Measurements from ENCODE around the gene CRADD.
"Not testable (repeated sequence)": the region's sequence is repeated elsewhere in the genome, so short reads cannot be mapped to it uniquely, and the experiment has no call there.

Gene CRADD

DNA sequence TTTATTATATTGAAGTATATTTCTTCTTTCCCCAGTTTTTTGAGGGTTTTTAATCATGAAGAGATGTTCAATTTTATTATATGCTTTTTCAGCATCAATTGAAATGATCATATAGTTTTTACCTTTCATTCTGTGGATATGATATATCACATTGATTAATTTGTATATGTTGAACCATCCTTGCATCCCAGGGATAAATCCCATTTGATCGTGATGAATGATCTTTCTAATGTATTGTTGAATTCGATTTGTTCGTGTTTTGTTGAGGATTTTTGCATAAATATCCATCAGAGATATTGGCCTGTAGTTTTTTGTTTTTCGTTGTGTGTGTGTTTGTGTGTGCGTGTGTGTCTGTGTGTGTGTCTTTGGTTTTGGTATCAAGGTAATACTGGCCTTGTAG lies 196.4 kb downstream of the CRADD start:
- no peak for DNase-seq (ENCODE audit: low read depth)

DNA sequence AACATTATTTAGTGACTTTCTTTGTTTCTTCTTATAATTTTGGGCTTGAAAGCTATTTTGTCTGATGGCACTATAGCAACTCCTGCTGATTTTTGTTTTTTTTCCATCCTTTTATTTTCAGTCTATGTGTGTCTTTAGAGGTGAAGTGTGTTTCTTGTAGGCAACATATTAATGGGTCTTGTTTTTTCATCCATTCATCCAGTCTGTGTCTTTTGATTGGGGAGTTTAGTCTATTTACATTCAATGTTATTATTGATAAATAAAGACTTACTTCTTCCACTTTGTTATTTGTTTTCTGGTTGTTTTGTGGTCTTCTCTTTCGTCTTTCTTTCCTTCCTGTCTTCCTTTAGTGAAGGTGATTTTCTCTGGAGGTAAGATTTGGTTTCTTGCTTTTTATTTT lies 198.0 kb downstream of the CRADD start:
- no peak for DNase-seq (ENCODE audit: low read depth)

DNA sequence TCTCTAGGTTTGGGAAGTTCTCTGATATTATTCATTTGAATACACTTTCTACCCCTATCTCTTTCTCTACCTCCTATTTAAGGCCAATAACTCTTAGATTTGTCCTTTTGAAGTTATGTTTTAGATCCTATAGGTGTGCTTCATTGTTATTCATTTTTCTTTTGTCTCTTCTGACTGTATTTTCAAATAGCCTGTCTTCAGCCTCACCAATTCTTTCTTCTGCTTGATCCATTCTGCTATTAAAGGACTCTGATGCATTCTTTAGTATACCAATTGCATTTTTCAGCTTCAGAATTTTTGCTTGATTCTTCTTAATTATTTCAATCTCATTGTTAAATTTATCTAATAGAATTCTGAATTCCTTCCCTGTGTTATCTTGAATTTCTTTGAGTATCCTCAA lies 199.2 kb downstream of the CRADD start:
- DNase-seq (ENCODE audit: low read depth), result no peak

DNA sequence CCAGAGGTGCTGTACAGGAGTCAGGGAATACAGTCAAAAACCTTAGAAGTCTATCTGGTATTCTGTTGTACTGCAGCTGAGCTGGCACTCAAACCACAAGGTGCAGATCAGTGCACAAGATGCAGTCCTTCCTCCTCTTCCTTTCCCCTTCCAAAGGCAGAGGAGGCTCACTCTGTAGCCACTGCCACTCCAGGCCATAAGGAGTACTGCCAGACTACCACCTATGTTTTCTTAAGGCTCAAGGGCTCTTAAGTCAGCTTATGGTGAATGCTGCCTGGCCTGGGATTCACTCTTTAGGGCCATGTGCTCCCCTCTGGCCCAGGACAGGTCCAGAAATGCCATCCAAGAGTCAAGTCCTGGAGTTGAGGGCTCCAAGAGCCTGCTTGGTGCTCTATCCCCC lies 200.3 kb downstream of the CRADD start:
- no peak for DNase-seq (ENCODE audit: low read depth)

DNA sequence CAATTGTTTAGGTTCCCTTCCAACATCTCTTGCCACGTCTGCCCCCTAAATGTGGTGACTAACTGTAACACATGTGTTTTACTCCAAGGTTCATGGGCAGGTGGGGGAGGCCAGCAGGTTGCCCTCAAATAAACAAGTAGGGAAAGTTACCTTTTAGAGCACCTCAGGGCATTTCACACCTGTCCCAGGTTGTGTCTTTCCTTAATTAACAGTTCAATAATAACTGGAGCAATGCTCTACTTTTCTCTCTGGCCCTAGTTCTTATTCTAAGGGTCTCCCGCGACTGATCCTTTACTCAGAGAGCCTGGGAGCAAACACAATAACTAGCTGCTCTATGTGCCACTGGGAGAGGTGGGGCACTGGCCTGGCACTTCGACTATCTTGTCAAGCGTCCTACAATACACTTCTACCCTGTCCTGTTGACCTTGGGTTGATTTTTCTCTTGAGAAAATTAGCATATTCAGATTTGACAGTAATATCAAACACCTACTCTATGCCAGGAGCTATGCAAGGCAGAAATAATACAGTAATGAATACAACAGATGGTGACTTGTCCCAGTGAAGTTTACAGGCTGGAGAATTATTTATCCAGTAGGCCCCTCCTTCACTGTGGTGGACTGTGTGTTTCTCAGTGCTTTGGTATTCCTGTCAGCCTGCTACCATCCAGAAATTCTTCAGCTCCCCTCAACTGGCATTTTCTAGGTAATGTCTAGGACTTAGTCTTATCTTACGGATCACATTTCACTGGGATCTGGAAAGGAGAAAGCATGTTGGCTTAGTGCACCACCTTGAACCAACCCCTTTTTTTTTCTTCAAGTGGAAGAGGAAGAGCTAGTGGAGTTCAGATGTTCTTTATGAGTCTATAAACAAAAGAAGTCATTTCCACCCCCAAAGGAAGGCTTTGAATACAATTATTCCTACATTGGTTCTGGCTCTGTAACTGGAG lies 202.6 kb downstream of the CRADD start:
- no peak for DNase-seq (ENCODE audit: low read depth)

DNA sequence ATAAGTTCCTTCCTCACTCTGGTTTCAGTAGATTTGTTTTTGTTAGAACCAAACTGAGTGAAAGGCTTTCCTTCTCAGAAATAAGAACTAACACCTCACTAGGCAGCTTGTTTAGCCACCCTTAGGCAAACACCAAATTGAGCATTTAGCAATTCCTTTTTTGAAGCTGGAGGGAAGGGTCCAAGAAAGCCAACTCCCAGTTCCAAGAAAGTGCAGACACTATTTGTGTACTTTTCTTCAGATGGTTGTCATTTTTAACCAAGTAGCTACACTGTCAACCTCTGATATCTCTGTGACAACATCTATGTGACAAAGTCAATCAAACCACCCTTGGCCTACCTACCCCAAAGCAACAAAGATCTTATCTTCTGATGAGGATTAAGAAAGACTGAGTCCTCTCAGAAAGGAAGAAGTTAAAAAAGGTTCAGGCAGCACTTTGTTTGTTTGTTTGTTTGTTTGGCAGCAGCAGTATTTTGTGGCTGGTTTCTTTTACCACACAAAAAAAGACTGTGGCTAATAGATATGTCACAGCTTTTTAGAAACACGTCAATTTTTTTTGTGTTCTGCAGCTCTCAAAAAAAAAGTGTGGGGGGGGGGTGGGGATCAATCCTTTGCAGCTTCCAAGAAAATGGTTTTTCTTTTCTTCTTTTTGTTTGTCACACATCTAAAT lies 203.8 kb downstream of the CRADD start:
- no peak for DNase-seq (ENCODE audit: low read depth)

DNA sequence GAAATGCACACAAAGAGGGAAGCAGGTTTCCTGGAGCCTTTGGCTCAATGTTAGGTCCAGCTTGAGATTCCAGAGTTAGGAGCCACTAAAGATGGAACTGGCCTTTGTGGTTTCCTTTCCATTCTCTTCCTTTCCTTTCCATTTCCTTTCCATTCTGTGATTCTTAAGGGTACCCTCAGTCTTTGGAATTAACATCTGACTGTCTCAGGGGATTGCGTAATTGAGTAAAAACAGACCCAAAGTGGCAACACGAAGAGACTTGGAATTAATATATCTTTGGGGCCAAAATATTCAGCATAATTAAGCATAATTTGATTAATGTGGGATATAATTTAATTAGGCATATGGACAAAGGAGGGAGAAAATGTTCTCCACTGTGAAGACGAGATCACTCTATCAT lies 205.6 kb downstream of the CRADD start:
- no peak for DNase-seq (ENCODE audit: low read depth)

DNA sequence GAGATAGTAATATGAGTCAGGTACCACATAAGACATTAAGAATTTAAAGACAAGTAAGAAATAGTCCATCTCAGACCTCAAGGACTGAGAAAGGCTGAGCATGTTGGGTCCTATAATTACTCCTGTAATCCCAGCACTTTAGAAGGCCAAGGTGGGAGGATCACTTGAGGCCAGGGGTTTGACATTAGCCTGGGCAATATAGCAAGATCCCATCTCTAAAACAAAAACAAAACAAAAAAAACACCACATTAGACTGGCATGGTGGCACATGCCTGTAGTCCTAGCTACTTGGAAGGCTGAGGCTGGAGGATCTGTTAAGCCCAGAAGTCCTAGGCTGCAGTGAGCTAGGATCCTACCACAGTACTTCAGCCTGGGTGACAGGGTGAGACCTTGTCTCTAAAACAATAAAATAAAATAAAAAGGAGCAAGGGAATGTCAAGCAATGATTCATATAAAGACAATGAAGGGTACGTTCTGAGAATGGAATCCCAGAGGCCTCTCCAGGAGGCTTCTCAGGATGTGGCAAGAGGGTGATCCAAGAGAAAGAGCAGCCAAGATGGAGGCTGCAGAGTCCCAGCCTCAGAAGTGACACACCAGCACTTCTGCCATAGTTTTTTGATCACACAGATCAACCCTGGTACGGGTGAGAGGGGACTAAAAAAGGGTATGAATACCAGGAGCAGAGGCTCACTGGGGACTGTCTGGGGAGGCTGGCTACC lies 206.4 kb downstream of the CRADD start:
- DNase-seq (ENCODE audit: low read depth), result peak; percentile 43

DNA sequence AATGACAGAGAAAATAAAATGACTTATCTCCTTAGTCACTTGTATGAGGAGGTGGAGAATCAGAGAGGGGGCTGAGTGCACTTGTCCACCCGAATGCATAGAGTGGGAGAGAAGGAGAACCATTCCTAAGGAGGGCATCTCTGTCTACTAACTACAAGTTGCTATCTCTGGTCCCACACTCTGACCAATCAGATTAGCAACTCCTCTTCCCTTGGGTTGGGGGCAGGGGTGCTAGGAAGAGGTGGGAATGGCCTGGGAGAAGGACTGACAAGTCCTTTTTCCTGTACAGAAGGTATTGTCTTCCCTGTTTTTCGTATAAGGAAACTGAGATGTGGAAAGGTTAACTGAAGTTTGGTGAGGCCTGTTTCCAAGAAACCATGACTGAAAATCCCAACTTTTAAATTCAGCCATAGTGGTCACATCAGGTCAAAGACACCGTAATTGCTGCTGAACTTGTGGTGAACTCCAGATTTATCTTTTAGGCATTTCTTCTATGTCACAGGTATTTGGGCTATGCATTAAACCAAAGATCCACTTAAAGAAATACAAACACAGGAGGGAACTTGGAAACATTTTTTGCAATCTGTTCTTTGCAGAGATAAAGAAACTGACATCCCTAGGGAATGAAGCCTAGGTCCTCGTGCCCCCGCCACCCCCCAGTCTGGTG lies 207.8 kb downstream of the CRADD start:
- no peak for DNase-seq (ENCODE audit: low read depth)

DNA sequence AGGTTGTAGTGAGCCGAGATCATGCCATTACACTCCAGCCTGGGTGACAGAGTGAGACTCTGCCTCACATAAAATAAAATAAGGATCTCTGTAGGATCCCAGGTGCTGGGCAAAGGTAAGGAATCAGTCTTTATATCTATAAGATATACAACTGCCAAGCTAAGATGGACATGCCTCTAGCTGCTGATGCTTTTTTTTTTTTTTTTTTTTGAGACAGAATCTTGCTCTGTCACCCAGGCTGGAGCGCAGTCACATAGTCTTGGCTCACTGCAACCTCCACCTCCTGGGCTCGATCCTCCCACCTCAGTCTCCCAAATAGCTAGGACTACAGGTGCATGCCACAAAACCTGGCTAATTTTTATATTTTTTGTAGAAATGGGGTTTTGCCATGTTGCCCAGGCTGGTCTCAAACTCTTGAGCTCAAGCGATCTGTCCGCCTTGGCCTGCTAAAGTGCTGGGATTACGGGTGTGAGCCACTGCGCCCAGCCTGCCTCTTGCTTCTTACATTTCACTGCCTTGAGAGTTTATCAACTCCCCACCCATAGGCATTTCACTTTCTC lies 208.9 kb downstream of the CRADD start:
- not testable (repeated sequence) for DNase-seq (ENCODE audit: low read depth)

DNA sequence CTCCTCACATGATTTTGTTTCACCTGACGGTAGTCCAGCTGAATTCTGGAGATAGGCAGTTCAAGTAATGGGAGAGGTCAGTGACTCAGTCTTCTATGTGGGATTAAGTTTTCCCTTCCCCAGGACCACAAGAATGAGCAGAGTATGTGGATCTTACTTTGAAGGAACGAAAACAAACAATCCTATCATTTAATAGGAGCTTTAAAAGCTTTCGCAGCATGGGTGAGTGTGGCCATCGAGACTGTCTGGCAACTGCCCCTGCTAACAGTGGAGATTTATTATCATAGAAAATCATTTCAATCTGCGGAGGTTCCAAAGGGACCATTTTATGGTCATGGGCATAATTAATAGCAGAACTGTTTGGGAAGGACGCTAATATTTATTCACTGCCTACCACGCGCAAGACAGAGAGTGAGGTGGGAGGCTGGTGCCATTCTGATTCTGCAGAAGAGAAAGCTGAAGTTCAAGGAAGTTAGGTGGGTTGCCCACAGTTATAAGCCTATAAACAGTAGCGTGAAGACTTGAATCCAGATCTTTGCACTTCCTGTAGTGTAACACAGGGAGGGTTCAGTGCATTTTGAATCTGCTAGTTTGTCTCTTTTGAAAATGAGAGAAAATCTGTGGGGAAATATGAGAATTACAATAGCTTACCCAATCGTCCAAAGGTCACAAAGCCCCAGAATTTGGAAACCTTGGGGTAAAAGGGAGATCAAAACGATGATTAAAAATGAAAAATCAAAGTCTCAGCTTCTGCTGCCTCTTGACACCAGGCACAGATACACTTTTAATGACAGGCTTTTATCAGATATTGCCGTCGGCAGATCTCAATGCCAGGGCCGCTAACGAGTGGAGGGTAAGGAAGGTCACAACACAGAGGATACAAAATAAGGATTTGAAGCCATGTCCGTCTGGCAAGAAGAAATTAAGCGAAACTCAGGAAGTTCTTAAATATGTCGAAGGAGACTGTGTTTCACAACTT lies 209.6 kb downstream of the CRADD start:
- peak; percentile 77 for DNase-seq (ENCODE audit: low read depth)

DNA sequence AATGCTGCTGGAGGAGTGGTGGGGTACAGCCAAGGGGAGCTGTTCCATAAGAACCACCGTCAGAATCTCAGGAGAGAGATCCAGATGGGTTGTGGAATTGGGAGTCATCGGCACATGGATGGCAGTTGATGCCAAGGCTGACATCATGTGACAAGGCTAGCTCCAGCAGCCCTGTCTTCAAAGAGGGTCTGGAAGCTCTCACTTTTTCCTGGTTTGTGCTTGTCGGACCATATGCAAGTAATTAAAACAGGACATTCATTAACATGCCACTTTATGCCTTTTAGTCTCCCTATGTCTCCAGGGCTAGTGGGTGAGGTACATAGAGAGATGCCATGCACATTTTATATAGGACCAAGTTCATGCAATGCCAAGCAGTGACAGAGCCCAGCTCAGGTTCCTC lies 211.8 kb downstream of the CRADD start:
- no peak for DNase-seq (ENCODE audit: low read depth)

DNA sequence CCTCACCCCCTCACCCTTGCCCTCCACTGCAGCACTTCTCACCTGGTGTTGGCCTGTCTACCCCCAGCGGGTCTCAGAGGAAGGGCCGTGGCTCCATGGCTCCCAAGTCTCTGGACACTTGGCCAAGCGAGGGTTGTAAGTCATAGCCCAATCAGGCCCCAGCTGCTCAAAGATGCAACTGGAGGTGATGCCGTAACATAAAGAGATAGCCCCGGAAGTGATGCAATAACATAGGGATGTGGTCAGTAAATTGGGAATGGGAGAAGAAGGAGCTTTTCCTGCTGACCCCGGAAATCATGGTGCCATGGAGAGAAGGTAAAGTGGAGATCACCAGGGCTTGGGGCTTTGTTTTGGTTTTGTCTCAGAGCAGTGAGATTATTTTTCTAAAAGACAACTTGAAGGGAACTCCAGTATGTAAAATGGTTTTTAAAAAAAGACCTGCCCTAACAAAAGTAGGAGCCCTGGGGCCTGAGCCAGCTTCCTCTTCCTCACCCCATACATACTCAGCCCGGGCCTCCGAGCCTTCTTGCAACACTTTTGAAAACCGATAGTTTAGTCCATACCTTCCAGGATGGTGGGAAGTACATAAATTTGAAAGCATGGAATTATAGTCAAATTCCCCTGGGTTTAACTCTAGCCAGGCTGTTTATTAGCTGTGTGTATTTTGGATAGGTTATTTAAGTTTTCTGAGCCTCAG lies 212.5 kb downstream of the CRADD start:
- no peak for DNase-seq (ENCODE audit: low read depth)

DNA sequence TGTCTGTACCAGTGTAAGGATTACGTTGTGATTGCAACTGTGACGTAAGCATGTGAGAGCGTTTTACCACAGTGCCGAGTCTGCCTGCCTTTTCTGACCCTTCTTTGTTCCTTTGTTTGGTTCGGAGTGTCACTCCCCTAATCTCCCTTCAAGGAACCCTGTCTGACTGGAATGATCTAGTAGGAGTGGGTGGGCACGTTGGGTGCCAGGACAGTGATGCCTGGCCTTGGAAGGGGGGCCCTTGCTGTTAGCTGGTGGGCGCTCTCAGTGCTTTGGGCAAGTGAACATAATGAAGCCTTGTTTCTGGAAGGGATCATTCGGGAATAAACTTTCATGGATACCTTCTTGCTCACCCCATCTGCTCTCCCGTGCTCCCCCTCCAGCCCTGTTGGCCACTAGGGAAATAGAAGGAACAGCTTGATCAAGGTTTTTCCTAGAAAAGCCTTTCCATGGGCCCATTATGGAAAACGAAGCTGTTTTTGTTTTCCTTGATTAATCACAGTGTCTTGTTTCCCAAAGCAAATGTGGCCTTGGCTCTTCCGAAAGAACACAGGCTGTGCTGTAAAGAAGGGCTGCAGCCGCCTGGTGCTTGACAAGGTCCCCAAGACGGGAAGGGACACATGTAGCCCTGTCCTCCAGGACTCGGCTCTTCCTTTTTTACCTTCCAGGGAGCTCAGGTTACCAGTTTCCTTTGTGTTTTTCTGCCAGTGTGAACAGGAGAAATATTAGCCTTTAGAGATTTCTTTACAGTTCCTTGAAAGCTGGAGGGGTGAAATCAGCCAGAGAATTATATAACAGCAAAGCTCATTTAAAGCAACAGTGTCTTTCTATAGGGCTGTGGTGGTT lies 215.5 kb downstream of the CRADD start:
- DNase-seq (ENCODE audit: low read depth), result no peak

DNA sequence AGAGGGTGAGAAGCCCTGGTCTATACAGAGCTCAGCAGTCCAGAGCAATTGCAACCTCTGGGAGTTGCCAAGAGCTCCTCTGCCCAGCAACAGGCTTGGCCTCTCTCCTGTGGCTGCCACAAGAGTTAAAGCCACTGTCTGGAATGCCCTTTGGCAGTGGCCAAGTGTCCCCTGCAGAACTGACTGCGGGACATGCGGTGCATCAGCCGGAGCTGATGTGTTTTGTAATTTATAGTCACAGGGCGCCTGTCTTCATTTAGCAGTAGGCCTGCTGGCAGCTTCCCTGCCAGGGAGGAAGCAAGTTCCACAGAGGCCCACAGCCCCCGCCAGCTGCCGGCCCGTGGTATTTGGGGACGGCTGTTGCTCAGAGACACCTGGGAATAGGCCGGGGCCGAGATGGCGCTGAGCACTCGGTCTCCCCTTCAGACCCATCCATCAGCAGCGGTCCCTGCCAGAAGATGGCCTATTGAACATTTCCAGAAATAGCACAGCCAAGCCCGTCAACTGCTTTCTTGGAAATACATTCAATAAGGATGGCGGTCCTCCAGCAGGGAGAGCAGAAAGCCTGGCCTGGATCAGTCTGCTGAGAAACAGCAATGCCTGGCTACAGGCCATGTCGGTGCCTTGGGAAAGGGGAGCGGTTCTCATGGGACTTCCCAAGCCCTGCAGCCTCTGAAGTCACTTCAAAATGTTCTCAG lies 217.4 kb downstream of the CRADD start:
- peak; percentile 80 for DNase-seq (ENCODE audit: low read depth)

DNA sequence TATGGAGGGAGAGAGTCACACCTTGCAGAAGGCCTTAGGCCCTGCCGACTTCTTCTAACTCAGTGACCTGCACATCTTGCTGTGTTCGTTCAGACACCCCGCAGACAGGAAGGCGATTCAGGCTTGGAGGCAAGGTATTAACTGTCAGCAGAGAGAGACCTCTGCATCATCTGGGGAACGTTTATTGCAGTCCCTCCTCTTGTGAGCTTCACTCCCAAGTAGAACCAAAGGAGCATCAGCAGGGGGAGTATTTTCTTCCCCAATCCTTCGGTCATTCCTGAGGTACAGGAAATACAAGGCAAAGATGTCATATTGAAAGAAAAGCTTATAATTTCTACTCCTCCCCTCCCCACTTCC lies 217.9 kb downstream of the CRADD start:
- peak; percentile 49 for DNase-seq (ENCODE audit: low read depth)

DNA sequence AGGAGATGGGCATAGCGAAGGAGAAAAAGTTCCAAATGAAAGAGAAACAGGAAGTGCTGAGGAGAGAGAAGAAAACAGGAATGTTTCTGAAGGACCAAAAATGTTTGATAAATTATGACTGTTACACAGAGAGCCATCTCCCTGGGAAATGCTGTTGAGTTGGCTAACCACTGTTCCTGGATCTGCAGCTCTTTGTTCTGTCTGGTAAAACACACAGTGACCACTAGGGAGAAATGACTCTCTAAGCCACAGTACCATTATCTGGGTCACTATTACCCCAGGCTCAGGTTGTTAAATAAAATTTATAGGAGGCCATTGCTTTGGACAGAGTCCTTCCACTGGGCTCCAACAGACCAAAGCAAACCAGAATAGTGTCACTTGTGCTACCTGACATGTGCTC lies 219.3 kb downstream of the CRADD start:
- DNase-seq (ENCODE audit: low read depth), result no peak

DNA sequence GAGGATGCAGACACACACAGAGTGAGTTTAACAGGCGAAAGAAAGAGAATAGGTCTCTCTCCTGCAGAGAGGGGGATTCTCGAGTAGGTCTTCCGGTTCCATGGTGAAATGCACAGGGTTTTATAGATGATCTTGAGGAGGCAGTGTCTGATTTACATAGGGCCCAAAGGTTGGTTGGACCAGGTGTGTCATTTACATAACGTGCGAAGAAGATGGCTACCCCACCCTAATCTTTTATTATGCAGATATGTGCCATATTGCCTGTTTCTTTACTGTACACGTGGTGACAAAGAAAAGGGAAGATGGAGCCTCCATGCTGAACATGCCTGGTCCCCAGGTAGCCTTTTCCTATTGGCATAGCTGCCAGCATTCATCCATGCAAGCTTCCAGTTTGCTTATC lies 219.8 kb downstream of the CRADD start:
- DNase-seq (ENCODE audit: low read depth), result no peak

DNA sequence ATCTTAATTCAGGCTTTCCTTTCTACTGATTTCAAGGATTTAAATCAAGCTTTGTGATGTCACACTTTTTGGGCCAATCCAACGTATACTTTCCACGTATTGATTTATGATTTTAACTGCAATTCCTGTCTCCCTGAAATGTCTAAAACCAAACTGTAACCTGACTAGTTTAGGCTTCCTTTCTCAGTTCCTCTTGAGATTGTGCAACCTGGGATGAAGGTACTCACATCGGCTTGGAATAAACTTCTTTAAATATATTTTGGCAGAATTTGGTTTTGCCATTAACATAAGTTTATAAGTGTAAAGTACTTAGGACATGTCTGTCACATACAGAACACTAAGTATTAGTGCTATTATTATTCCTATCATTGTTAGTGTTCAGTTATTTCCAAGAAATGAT lies 224.6 kb downstream of the CRADD start:
- DNase-seq (ENCODE audit: low read depth), result no peak
